GM23338 (cell line): ENCODE results near the gene UBE3C. TPM values are rescaled to one million over a fixed set of nuclear protein-coding genes. Genes with fewer than 3 reads are reported as not detected.

ENCODE experiments used
- ATAC-seq: fragments of 200-7000 bp; cut with Tn5 transposase; 3 replicates; pipeline ENCODE4 v1.9.1; 2020
- DNase-seq: peaks from one replicate; pipeline ENCODE4 v3.0.0-alpha.2; 2015; ENCODE audit warnings: low spot score
- H2AFZ ChIP-seq: fragments of 200-600 bp; sonication (generic); 2 replicates; pipeline ENCODE4 v1.8.0; 2016; ENCODE audit warnings: antibody characterized with exemption, mild to moderate bottlenecking, moderate library complexity
- H3F3A ChIP-seq: fragments of 200-600 bp; sonication (generic); replicated peaks from 2 replicates; pipeline ENCODE4 v1.8.0; 2017; ENCODE audit warnings: antibody characterized with exemption, mixed run types, low read depth
- H3K27ac ChIP-seq: fragments of 200-600 bp; sonication (generic); 2 replicates; pipeline ENCODE4 v1.6.1; 2016; ENCODE audit warnings: low read depth
- H3K27me3 ChIP-seq: fragments of 200-600 bp; sonication (generic); 2 replicates; pipeline ENCODE4 v1.8.0; 2016; ENCODE audit warnings: mild to moderate bottlenecking, mixed run types, moderate library complexity; ENCODE audit not compliant: insufficient read depth
- H3K36me3 ChIP-seq: fragments of 200-600 bp; sonication (generic); 2 replicates; pipeline ENCODE4 v1.8.0; 2016; ENCODE audit warnings: mild to moderate bottlenecking; ENCODE audit not compliant: insufficient read depth
- H3K4me1 ChIP-seq: fragments of 200-600 bp; sonication (generic); 2 replicates; pipeline ENCODE4 v1.8.0; 2016; ENCODE audit warnings: mild to moderate bottlenecking, moderate library complexity; ENCODE audit not compliant: insufficient read depth
- H3K4me2 ChIP-seq: fragments of 200-600 bp; sonication (generic); 2 replicates; pipeline ENCODE4 v1.7.1; 2017; ENCODE audit warnings: mixed run types
- H3K4me3 ChIP-seq: fragments of 200-600 bp; sonication (generic); 2 replicates; pipeline ENCODE4 v1.6.1; 2016; ENCODE audit warnings: mixed run types
- H3K79me2 ChIP-seq: fragments of 200-600 bp; sonication (generic); replicated peaks from 2 replicates; pipeline ENCODE4 v1.8.0; 2017; ENCODE audit warnings: mild to moderate bottlenecking; ENCODE audit not compliant: insufficient read depth
- H3K9me2 ChIP-seq: fragments of 200-600 bp; sonication (generic); 2 replicates; pipeline ENCODE4 v1.8.0; 2017; ENCODE audit not compliant: insufficient read depth
- H4K20me1 ChIP-seq: fragments of 200-600 bp; sonication (generic); replicated peaks from 2 replicates; pipeline ENCODE4 v1.8.0; 2017; ENCODE audit warnings: mild to moderate bottlenecking; ENCODE audit not compliant: insufficient read depth
- H3K27ac Mint-ChIP-seq: 2 replicates; pipeline ENCODE4 v1.8.0; 2020; ENCODE audit warnings: inconsistent platforms, mild to moderate bottlenecking, moderate library complexity, mixed read lengths
- H3K27me3 Mint-ChIP-seq: 3 replicates; pipeline ENCODE4 v1.8.0; 2022; ENCODE audit warnings: low read depth, mild to moderate bottlenecking, moderate library complexity, mixed read lengths, inconsistent platforms; ENCODE audit not compliant: insufficient read depth, poor library complexity
- H3K36me3 Mint-ChIP-seq: 3 replicates; pipeline ENCODE4 v1.8.0; 2021; ENCODE audit warnings: low read depth, mild to moderate bottlenecking, inconsistent platforms, moderate library complexity, mixed read lengths
- H3K4me1 Mint-ChIP-seq: 3 replicates; pipeline ENCODE4 v1.8.0; 2020; ENCODE audit warnings: mild to moderate bottlenecking, inconsistent platforms, mixed read lengths
- H3K4me3 Mint-ChIP-seq: 3 replicates; pipeline ENCODE4 v1.8.0; 2021; ENCODE audit warnings: moderate library complexity, mild to moderate bottlenecking, inconsistent platforms, mixed read lengths
- H3K9me3 Mint-ChIP-seq: 3 replicates; pipeline ENCODE4 v1.8.0; 2020; ENCODE audit warnings: moderate library complexity, mild to moderate bottlenecking, inconsistent platforms, mixed read lengths
- CREB1 ChIP-seq: fragments of 250-450 bp; sonication (Bioruptor Pico); IDR thresholded peaks from 2 replicates; pipeline ENCODE4 v1.5.0; 2020; ENCODE audit warnings: low read depth, mild to moderate bottlenecking, moderate library complexity
- CTCF ChIP-seq, 2 experiments: fragments of 200-600 bp in 1 of 2; sonication (generic) in 1 of 2; conservative IDR thresholded peaks; 2 replicates each; pipeline versions ENCODE4 v1.5.1 to v1.6.1; 2016 to 2017; ENCODE audit warnings: antibody characterized with exemption in 2 of 2, low read depth in 2 of 2, mild to moderate bottlenecking in 2 of 2, moderate library complexity in 1 of 2
- ETS1 ChIP-seq: IDR thresholded peaks from 2 replicates; pipeline ENCODE4 v1.6.1; 2016; ENCODE audit warnings: antibody characterized with exemption
- EZH2 ChIP-seq: fragments of 200-600 bp; sonication (generic); IDR thresholded peaks from one replicate; pipeline ENCODE4 v1.8.0; 2017; ENCODE audit warnings: antibody characterized with exemption, mild to moderate bottlenecking, low read depth; ENCODE audit not compliant: unreplicated experiment
- EZH2phosphoT487 ChIP-seq: fragments of 200-600 bp; sonication (generic); IDR thresholded peaks from one replicate; pipeline ENCODE4 v1.8.1; 2018; ENCODE audit warnings: antibody characterized with exemption; ENCODE audit not compliant: unreplicated experiment
- JUNB ChIP-seq: IDR thresholded peaks from one replicate; pipeline ENCODE4 v1.6.1; 2016; ENCODE audit warnings: antibody characterized with exemption; ENCODE audit not compliant: unreplicated experiment
- NANOG ChIP-seq: IDR thresholded peaks from 2 replicates; pipeline ENCODE4 v1.6.1; 2016; ENCODE audit warnings: antibody characterized with exemption, borderline replicate concordance
- POLR2AphosphoS5 ChIP-seq: IDR thresholded peaks from 2 replicates; pipeline ENCODE4 v1.6.1; 2016; ENCODE audit warnings: antibody characterized with exemption, low read depth
- REST ChIP-seq: IDR thresholded peaks from one replicate; pipeline ENCODE4 v1.6.1; 2018; ENCODE audit warnings: antibody characterized with exemption; ENCODE audit not compliant: unreplicated experiment
- STAT1 ChIP-seq: IDR thresholded peaks from one replicate; pipeline ENCODE4 v1.6.1; 2016; ENCODE audit warnings: antibody characterized with exemption; ENCODE audit not compliant: unreplicated experiment
- ZNF114 ChIP-seq: fragments of 250-450 bp; sonication (Bioruptor Pico); IDR thresholded peaks from 2 replicates; pipeline ENCODE4 v1.5.0; 2020; ENCODE audit warnings: mild to moderate bottlenecking, moderate library complexity
- ZNF331 ChIP-seq: fragments of 250-450 bp; sonication (Bioruptor Pico); IDR thresholded peaks from 2 replicates; pipeline ENCODE4 v1.5.0; 2020; ENCODE audit warnings: low read depth, mild to moderate bottlenecking, moderate library complexity
- ZNF462 ChIP-seq: fragments of 250-450 bp; sonication (Bioruptor Pico); IDR thresholded peaks from 2 replicates; pipeline ENCODE4 v1.5.0; 2020; ENCODE audit warnings: mild to moderate bottlenecking, moderate library complexity
- polyA plus RNA-seq: library from polyadenylated mRNA; unstranded; fragments of >200 nt; fragmentation: Nextera tagmentation; extraction: Ambion mirVana; gene quantifications from 2 replicates; pipeline ENCODE4 v1.2.1, GENCODE V29; 2016
- total RNA-seq: library from RNA; depleted of rRNA; stranded (reverse); fragments of >200 nt; shearing (Covaris generic); gene quantifications from 2 replicates; pipeline ENCODE4 v1.2.3, GENCODE V29; 2014

Gene UBE3C
- total and polyA plus RNA-seq, 2 experiments from 2014 or later: 16.8 to 76.9 TPM

GRCh38 chr7:157153260-157153659 lies 14.5 kb downstream of the UBE3C start:
- Histone ChIP-seq H3K36me3 (no peaks in the 10 kb centered on the region), H3K4me1 (peaks cover 39% of the 10 kb centered on the region), H3K27me3 (no peaks in the 10 kb centered on the region), H3K4me3 (no peak overlapping the region), H3K27ac (no peak overlapping the region), H3K9me2 (no peaks in the 10 kb centered on the region), H3K79me2 (peaks cover 100% of the 10 kb centered on the region), H3K4me2 (no peak overlapping the region), H3F3A (no peaks in the 10 kb centered on the region), H2AFZ (no peak overlapping the region), H4K20me1 (peaks cover 71% of the 10 kb centered on the region)
- no peak overlapping the region; the same call in 2 of the 3 replicates for H3K4me3 Mint-ChIP-seq
- no peak for ATAC-seq
- peaks cover 63% of the 10 kb centered on the region for H3K4me1 Mint-ChIP-seq
- no peaks in the 10 kb centered on the region for H3K9me3 Mint-ChIP-seq
- peaks cover 11% of the 10 kb centered on the region for H3K27me3 Mint-ChIP-seq
- TF ChIP-seq EZH2phosphoT487 (no peak), ZNF331 (CRISPR knock-in tag) (no peak), NANOG (no peak), REST (no peak), STAT1 (no peak), CTCF (conservative IDR thresholded peaks at IDR 0.05; ENCODE audit: low read depth in 2 of 2) (no peak), ZNF114 (CRISPR knock-in tag) (no peak), EZH2 (no peak), POLR2AphosphoS5 (no peak), ETS1 (no peak), JUNB (no peak), ZNF462 (CRISPR knock-in tag) (no peak), CREB1 (CRISPR knock-in tag) (no peak)
- no peak for DNase-seq
- H3K27ac Mint-ChIP-seq: peak overlapping the region; percentile 36; the same call in 1 of the 2 replicates
- peaks cover 10% of the 10 kb centered on the region for H3K36me3 Mint-ChIP-seq
